ENCODE measurements around the gene ZBTB16.

DNA sequence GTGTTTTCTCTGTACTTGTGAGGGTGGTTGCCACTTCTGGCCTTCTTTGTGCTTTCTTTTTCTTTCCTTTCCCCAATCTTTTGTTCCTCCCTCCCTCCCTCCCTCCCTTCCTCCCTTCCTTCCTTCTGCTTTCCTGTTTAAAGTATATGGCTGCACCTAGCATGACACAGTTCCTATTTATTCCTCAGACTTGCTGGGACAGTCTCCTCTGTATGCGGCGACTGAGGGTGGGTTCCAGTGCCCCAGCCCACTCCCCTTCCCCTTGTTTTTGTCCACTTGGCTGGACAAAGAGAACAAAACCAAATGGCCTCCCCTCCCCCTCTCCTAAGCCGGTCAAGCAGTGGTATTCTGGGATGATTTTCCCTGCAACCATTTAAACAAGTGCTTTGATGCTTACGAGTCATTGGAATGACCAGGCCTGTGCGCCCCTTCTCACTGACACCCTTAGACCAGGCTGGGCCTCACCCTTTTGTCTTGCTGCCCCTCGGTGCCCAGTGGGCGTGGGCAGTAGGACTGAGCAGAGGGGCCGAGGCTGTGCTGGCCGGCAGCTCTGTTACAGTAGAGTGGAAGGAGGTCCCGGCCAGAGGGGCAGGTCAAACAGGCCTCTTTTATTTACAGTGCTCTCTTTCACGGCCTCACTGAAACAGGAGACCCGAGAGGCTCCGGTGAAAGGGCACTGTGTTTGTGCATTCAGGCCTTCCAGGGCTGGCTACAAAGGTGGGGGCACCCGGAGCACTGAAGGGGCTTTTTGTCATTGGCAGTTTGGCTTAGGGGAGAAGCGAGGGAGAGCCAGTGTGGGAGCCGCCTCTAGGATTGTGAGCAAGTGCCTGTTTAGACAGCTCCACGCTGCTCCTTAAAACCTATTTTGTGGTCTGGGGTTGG, 32.2 kb downstream of the ZBTB16 start:
- TF ChIP-seq, protein P1, sequence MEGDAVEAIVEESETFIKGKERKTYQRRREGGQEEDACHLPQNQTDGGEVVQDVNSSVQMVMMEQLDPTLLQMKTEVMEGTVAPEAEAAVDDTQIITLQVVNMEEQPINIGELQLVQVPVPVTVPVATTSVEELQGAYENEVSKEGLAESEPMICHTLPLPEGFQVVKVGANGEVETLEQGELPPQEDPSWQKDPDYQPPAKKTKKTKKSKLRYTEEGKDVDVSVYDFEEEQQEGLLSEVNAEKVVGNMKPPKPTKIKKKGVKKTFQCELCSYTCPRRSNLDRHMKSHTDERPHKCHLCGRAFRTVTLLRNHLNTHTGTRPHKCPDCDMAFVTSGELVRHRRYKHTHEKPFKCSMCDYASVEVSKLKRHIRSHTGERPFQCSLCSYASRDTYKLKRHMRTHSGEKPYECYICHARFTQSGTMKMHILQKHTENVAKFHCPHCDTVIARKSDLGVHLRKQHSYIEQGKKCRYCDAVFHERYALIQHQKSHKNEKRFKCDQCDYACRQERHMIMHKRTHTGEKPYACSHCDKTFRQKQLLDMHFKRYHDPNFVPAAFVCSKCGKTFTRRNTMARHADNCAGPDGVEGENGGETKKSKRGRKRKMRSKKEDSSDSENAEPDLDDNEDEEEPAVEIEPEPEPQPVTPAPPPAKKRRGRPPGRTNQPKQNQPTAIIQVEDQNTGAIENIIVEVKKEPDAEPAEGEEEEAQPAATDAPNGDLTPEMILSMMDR (conservative IDR thresholded peaks at IDR 0.05), result no peak
- TF ChIP-seq EZH2 (IDR thresholded peaks at IDR 0.05; ENCODE audit: low read depth), result no peak
